Activated CD4-positive, CD25-positive, alpha-beta regulatory T cell (primary cell): ENCODE measurements around the gene PRSS36.

Experiments
- DNase-seq, 4 experiments: peaks; one replicate each; lab custom pipeline; 2025; lab: John Stamatoyannopoulos, UW

Gene PRSS36

GRCh38 chr16:31099860-31100638 lies 49.8 kb downstream of the PRSS36 start:
- DNase-seq: no peak

GRCh38 chr16:31094424-31095120 lies 55.3 kb downstream of the PRSS36 start, which contains the start of gene VKORC1:
Gene VKORC1 (minus strand): TSS chr16:31094797. CDS start chr16:31094729, 68 bp downstream.
- DNase-seq: peak; percentile 67 to 75 (median 72)

DNA sequence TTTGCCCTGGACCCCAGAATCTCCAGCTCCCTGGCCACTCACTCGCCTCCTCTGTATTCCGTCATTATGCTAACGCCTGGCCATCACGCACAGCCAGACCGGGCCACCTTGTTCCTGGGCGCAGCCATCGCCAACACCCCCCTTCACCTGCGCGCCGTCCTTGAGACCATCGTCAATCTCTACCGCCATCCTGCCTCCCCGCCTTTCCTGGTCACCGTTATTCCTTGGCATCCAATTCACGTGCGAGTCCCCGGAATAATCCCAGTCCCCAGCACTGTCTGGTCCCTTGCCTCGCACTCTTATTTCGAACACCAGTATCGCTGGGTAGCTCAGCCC lies 55.8 kb downstream of the PRSS36 start:
- no peak for DNase-seq

DNA sequence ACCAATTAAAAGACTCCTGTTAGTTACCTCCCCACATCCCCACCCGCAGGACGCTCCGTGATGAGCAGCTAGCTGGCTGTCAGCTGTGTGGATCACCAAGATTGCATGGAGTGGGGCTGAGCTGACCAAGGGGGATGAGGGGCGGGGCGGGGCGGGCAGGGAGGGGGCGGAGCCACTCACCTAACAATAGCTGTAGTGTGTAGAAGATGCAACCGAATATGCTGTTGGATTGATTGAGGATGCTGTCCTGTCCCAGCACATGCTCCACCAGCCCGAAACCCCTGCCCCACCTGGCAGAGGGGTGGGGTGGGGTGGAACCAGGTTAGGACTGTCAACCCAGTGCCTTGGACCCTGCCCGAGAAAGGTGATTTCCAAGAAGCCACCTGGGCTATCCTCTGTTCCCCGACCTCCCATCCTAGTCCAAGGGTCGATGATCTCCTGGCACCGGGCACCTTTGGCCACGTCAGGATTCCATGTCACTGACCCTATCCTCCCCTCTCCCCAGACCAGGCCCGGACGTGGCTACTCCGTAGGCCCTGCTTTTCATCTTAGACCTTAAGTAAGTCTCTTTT lies 56.6 kb downstream of the PRSS36 start:
- no peak for DNase-seq

GRCh38 chr16:31092330-31092729 lies 57.5 kb downstream of the PRSS36 start:
- no peak for DNase-seq

DNA sequence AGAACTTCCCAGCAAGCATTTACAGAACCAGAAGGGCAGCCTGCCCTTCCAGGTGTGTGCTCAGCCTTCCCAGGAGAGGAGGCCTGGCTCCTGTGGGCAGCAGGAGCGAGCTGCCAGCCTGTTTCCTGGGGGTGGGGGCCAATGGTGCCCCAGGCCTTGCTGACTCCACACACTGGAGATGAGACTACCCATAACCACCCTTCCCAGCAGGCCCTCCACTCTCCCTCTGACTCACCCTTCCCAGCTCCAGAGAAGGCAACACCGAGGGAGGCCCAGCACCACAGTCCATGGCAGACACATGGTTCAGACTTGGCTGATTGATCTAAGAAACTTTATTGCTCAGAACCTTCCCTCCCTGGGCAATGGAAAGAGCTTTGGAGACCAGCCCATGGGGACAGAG lies 59.3 kb downstream of the PRSS36 start:
- no peak for DNase-seq

- no peak for DNase-seq
These were observed 60.7 kb downstream of the PRSS36 start for GRCh38 chr16:31089199-31089598.
